ENCODE data around the gene TFAP2A.

Gene TFAP2A

DNA sequence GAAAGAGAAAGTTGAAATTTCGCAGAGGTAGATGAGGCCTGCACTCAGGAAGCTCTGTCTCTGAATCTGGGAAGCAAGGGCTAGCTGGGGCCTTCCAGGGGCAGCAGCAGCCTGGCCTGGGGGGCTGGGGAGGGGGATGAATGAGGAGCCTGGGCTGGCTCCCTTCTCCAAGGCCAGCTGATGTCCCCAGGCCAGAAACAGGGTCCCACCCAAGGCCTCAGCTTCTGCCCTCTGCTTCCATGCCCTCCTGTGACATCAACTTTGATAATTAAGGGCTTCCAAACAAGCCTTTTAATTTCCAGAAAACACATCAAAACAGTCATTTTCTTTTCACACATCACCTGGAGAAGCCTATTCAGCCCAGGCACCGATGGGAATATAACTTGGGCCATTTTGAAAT lies 15.4 kb downstream of the TFAP2A start:
- DNase-seq (ENCODE audit: low read depth), result no peak

- no peak for DNase-seq (ENCODE audit: low read depth)
These were observed 16.2 kb downstream of the TFAP2A start for GRCh38 chr6:10398446-10399218.

DNA sequence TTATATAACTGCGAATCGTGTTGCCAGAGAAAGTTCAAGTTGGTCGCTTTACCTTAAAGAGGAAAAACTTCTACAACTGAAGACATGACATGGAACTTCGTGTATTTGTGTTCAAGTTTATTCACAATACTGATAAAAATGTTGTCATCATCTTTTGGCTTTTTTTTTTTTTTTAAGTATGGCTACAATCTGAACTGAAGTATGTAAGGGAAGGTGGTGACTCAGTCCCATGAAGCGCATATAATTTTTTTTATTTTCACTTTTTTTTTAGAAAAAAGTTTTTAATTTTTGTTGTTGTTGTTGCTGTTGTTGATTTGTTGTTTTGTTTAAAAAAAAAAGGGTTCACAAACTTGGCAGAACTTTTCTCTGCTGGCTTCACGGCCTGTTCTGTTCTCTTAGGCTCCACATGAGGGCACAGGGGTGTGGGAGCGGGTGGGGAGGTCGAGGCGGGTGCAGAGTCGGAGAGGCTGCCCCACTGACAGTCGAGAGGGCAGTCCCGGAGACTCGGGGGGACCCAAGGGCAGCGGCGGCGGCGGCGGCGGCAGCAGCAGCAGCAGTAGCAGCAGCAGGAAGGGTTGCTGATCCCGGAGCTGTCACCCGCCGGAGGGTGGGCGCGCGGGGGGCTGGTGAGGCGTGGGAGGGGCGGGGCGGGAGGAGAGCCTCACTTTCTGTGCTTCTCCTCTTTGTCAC lies 17.0 kb downstream of the TFAP2A start:
- no peak for DNase-seq (ENCODE audit: low read depth)

- no peak for DNase-seq (ENCODE audit: low read depth)
These were observed 18.1 kb downstream of the TFAP2A start for GRCh38 chr6:10396785-10397184.

DNA sequence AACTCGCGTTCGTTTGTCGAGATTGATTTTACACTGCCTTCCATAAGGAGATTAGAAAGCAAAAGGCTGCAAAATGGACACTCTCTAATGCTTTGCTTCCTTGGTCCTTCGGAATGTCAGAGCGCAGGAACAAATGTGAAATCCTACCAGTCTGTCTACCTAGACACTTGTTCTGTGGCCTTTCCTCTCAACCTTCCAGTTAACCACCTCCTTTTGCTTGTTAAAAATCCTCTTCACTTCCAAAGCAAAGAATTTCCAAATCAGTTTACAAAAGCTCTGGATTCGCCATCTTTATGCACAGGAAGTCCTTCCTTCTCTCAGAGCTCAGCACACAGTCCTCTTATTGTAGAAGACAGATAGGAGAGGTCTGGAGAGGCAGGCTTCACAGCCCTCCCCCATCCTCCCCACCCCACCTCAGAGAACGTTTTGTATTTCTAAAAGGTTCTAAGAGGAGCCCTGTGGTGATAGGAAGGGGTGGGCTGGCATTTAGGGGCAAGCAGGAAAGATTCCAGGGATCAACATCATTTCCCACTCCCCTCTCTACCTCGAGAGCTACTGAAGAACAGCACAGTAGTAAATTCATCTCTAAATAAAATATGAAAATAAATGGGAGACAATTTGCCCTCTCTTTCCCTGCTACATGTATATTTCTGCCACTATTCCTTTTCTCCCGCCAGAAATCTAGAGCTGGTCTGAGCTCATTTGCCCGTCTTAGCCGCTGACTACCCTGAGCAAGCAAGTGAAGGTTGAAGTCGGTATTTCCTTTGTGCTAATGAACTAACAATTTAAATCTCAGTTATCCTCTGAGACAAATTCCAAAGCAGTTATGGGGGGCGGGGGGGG lies 18.9 kb downstream of the TFAP2A start:
- DNase-seq (ENCODE audit: low read depth), result no peak

GRCh38 chr6:10395171-10395703 lies 19.6 kb downstream of the TFAP2A start:
- no peak for DNase-seq (ENCODE audit: low read depth)

DNA sequence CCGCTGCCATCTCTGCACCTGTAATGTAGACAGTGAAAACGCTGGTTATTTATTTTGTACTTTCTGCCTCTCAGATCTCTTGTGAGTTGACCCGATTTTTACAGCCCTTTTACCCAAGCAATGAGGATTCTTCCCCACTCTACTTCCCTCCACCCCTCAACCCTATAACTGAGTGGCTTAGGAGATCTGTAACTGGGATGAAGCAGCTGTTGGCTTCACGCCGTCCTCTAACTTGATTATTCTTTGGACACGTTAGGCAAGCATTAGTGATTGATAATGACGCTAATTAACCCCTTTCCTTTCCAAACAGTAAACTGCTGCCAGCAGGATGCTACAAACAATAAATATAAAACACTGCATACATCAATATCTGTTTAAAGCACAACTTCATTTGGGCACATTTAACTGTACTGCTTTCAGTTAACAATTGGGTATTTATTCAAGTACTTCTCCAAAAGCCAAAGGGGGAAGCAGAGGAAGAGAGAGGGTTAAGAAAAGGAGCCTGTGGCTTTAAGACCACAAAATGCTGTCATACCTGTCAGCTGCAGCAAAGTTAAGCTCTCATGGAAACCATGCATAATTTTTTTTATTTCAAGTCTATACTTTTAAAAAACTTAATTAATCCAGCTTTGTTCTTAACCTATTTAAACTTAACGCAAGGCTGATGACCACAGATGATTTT lies 21.2 kb downstream of the TFAP2A start:
- DNase-seq (ENCODE audit: low read depth), result no peak

DNA sequence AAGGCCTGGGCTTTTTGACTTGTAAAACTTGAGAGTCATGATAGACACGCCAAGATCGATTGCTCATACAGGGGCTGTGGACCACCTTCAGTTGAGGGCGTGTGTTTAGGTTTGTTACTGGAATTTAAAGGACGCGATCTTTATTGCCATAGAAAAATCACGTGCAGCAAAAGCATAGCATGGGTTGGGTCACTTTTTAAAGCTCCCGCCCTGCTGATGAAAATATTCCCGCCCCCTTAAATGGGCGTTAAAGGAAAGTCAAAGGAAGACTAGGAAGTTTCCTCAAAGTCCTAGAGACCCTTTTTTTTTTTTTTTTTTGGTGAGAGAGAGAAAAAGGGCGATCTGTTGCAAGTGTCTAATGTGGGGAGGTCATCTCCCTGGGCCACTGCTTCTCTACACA lies 23.1 kb downstream of the TFAP2A start:
- no peak for DNase-seq (ENCODE audit: low read depth)

- DNase-seq (ENCODE audit: low read depth), result no peak
These were observed 23.6 kb downstream of the TFAP2A start for GRCh38 chr6:10391299-10391630.

GRCh38 chr6:10390495-10391298 lies 24.2 kb downstream of the TFAP2A start:
- DNase-seq (ENCODE audit: low read depth), result no peak

DNA sequence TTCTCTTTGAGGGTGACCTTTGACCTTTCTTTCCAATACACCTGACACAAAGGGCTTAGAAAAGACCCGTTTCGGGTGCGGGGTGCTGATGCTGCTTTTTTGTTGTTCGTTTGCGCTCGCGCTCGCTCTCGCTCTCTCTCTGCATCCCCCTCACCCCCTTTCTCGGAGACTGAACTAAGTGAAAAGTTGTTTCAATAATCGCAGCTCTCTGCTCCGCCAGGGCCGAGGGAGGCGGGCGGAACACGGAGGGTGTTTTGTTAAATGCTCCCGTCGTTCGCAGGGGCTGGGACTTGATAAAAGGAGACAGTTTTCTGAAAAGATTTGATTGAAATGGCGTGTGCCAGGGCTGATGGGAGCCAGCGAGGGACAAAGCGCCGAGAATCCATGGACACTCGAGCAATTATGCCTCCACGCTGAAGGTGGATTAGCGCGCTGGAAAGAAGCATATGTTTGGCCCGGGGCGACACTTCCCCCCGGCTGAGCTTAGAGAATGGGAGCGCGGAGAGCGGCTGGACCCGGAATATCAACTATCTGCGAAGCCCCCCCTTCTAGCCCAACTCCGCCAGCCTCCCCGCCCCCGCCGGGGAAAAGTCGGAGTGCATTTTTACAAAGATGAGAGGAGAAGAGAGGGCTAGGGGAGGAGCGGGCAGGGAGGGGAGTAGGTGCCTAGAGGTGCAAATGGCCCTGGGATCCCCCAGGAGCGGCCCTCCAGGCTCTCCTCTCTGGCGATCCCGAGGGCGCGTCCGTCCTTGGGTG lies 25.0 kb downstream of the TFAP2A start:
- no peak for DNase-seq (ENCODE audit: low read depth)

GRCh38 chr6:10386756-10387654 lies 27.9 kb downstream of the TFAP2A start:
- no peak for DNase-seq (ENCODE audit: low read depth)

DNA sequence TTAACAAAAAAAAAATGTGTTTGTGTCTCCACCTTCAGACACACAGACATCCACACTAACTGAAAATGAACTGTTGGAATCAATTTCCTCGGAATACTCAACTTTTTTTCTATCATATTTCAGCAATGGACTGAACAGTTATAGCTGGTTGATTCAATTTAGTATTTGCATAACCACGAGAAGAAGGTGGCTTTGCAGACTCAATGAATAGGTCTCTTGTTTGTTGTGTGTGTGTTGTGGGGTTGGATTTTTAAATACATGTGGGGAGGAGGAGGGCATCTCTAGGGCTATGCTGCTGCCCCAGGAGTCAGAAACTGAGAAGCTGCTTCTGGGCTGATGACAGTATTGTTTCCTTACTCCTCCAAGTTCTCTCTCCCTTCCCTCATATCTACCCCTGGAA lies 28.7 kb downstream of the TFAP2A start:
- DNase-seq (ENCODE audit: low read depth), result no peak

- no peak for DNase-seq (ENCODE audit: low read depth)
These were observed 29.2 kb downstream of the TFAP2A start for GRCh38 chr6:10385524-10386132.

GRCh38 chr6:10384610-10385523 lies 30.0 kb downstream of the TFAP2A start:
- DNase-seq (ENCODE audit: low read depth), result no peak

DNA sequence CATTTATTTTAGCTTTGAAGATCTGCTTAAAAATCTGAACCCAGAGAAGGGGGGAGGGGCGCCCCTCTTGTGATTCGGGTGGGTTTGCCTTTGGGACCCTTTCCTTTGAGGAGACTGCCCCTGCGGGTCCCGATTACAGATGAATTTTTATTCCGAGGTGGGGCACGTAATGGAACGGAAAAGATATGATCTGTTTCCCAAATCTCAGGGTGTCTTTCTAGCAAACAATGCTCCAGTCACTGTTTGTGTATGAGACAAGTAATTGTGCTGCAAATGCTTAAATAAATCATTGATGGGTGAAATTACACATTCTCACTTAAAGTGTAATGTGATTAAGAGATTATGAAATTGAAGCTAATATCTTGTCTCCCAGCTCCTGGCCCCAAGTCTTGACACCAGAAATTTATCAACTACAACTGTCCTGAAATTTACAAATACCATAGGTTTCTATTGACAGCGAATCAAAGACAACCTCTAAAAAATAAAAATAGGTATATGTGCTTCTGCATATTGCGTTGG lies 30.7 kb downstream of the TFAP2A start:
- no peak for DNase-seq (ENCODE audit: low read depth)

DNA sequence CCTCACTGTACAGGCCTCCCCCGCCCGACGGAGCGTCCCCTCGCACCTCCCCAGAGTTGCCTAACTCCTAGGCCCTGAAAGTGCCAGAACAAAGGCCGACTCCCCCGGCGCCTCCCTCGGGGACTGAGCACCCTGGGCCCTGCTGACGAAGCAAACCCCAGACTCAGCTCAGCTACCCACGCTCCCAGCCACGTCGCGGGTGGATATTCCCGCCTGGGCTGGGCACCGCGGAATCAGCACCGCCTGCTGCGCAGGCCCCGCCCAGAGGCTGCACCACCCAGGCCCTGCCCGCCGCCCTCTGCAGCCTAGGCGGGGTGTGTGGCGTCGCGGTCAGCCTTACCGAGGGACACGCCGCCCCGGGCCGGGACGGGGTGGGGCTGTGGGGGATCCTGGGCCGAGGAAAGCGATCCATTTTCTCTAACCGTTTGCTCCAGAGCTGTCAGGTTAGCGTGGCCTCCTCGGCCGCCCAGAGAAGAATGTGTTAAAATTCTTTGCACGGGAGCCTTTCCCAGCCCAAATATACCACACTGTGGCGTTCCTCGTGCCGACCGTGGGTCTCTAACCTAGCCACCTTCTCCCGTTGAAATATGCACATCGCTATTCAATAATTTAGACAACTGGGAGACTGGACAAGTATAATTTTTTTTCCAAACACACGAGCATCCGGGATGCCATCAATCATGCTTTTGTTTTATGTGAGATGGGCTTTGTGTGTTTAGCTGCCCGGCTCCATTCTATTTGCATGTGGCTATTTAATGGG lies 31.4 kb downstream of the TFAP2A start:
- no peak for DNase-seq (ENCODE audit: low read depth)

Data from stimulated activated CD8-positive, alpha-beta memory T cell treated with anti-CD3 and anti-CD28 coated beads, Interleukin-12 subunit alpha, Interleukin-12 subunit beta, amount 100 ng/mL, for 1 hour (primary cell).